ENCODE data around the gene RSRC1. TPM values are rescaled to one million over a fixed set of nuclear protein-coding genes. Genes with fewer than 3 reads are reported as not detected.
"Not testable (repeated sequence)": the region's sequence is repeated elsewhere in the genome, so short reads cannot be mapped to it uniquely, and the experiment has no call there.

The RSRC1 gene, protein sequence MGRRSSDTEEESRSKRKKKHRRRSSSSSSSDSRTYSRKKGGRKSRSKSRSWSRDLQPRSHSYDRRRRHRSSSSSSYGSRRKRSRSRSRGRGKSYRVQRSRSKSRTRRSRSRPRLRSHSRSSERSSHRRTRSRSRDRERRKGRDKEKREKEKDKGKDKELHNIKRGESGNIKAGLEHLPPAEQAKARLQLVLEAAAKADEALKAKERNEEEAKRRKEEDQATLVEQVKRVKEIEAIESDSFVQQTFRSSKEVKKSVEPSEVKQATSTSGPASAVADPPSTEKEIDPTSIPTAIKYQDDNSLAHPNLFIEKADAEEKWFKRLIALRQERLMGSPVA
- polyA plus RNA-seq (2013, experiment 1 of 2) = 24.3 TPM
- polyA plus RNA-seq (2013, experiment 2 of 2) = 24.5 TPM

DNA sequence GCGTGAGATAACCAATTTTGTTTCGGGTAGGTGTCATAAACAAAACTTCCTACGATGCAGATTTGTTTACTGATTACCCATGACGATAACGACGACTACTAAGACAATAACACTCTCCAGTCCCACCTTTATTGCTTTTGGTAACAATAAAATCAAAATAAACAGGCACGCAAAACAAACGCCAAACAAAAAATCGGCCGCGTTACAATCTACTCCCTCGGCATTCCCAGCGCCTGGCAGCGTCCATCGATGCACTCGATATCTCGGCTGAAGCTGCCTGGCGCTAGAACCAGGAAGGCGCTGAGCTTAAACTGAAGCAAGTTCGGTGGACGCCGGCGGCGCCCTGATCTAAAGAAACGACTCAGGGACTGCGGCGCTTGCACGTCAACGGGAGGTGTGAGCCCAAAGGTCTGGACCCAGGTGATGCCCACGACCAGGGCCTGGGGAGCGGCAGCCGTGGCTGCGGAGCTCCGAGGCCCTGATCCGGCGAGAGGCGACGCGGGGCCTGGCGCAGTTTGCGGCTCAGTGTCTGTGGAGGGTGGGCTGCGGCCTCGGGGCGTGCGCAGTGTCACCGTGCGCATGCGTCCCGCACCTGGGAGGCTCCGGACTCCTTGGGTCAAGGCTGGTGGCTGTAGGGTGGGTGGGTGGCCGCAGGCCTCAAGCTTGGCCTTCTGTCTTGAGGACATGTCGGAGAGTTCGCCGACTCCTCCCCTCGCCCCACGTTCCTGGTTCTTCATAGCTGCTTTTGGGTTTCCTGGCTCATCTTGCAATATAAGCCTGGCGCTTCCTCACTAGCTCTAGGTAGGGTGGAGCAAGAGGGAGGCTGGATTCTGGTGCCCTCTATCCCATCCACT is at the start of gene RSRC1:
Gene RSRC1, plus strand, starts transcription at position 286 of the 854 bp plus-strand sequence. CDS start 12,016 bp downstream, outside the sequence.
- Histone ChIP-seq H3K4me1 (ENCODE audit: insufficient read depth, low read length) (peaks cover 12% of the 10 kb centered on the region; the same call in 1 of the 2 replicates), H3K27ac (ENCODE audit: low read depth, low read length) (peak within 1 kb of the TSS; percentile 85), H3K27me3 (ENCODE audit: insufficient read depth, low read length) (peaks cover 46% of the 10 kb centered on the region), H3K9me3 (ENCODE audit: insufficient read depth, low read depth, low read length) (no peaks in the 10 kb centered on the region), H3K4me3 (ENCODE audit: low read length) (peak within 1 kb of the TSS; percentile 88), H3K36me3 (ENCODE audit: insufficient read depth, low read length) (no peaks in the 10 kb centered on the region), H3K9ac (ENCODE audit: low read depth, low read length) (peak within 1 kb of the TSS; percentile 88)
- under 1% methylated on average over 56 of the region's 57 CpGs for WGBS

DNA sequence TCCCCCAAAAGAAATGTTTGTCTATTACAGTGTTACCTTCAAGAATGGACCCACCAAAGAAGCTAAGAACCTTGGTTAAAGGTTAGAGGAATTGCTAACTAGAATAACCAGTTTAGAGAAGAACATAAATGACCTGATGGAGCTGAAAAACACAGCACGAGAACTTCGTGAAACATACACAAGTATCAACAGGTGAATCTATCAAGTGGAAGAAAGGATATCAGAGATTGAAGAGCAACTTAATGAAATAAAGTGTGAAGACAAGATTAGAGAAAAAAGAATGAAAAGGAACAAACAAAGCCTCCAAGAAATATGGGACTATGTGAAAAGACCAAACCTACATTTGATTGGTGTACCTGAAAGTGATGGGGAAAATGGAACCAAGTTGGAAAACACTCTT is 44.3 kb upstream of the RSRC1 start:
- not testable (repeated sequence) for H3K27me3 ChIP-seq (ENCODE audit: insufficient read depth, low read length); H3K4me3 ChIP-seq (ENCODE audit: low read length); H3K9ac ChIP-seq (ENCODE audit: low read depth, low read length); H3K4me1 ChIP-seq (ENCODE audit: insufficient read depth, low read length); H3K36me3 ChIP-seq (ENCODE audit: insufficient read depth, low read length); H3K9me3 ChIP-seq (ENCODE audit: insufficient read depth, low read depth, low read length); H3K27ac ChIP-seq (ENCODE audit: low read depth, low read length)
- 93% methylated on average over 2 of the region's 2 CpGs for WGBS

DNA sequence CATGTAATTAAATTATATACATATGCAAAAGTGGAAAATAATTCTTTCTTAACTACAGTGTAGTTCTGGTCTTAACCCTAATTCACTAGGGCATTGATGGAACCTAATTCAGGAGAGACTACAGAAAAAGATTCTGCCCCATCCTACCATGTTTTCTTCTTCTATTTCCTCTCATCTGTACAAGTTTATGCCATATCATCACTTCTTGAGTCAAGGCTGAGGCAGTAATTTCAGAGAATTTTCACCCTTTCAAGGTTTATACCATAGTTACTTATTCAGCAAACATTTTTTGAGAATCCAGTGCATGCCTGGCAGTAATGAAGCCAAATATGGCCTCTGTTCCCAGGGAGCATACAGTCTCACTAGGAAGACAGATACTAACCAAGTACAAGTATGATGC is 37.1 kb upstream of the RSRC1 start:
- H3K4me3 ChIP-seq (ENCODE audit: low read length) = no peak overlapping the region
- no peaks in the 10 kb centered on the region for H3K36me3 ChIP-seq (ENCODE audit: insufficient read depth, low read length)
- no peaks in the 10 kb centered on the region for H3K27me3 ChIP-seq (ENCODE audit: insufficient read depth, low read length)
- no peak overlapping the region for H3K27ac ChIP-seq (ENCODE audit: low read depth, low read length)
- H3K4me1 ChIP-seq (ENCODE audit: insufficient read depth, low read length) = no peaks in the 10 kb centered on the region
- no peak overlapping the region for H3K9ac ChIP-seq (ENCODE audit: low read depth, low read length)
- no peaks in the 10 kb centered on the region for H3K9me3 ChIP-seq (ENCODE audit: insufficient read depth, low read depth, low read length)

DNA sequence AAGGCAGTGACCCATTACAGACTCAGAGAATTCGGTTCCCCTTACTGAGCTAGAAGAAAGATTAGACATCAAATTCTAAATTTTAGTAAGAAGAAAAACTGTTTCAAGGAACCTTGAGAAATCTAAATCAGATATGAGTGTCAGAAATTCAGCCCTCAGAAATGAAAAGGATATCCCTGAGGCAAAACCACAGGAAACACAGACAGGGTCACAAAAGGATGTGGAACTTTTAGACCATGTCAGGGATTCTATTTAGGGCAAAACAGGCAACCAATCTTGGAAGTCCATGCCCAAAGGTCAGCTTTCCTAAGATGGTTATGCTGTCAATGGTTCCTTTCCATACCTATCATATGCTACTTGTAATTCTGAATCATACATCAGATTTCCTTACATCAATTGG is 35.3 kb upstream of the RSRC1 start:
- Histone ChIP-seq H3K4me1 (ENCODE audit: insufficient read depth, low read length) (no peaks in the 10 kb centered on the region), H3K9ac (ENCODE audit: low read depth, low read length) (no peak overlapping the region), H3K27ac (ENCODE audit: low read depth, low read length) (no peak overlapping the region), H3K4me3 (ENCODE audit: low read length) (no peak overlapping the region), H3K9me3 (ENCODE audit: insufficient read depth, low read depth, low read length) (no peaks in the 10 kb centered on the region), H3K36me3 (ENCODE audit: insufficient read depth, low read length) (no peaks in the 10 kb centered on the region), H3K27me3 (ENCODE audit: insufficient read depth, low read length) (no peaks in the 10 kb centered on the region)
- WGBS = no CpG with 5 or more reads among the region's 1 CpG

DNA sequence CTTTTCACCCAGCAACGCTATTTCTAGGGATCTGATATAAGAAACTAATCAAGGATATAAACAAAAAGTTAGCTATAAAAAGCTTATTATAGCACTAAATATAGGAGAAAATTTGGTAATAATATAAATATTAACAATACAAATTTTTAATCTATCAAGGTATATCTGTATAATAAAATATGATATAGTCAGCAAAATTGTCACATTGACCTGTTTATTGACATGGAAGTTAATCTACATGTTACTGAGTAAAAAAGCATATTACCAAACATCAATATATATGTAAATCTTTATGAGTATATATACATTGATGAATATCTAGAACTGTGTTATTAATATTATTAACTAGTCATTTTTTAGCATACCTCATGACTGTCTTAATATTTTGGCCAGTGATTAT is 30.3 kb upstream of the RSRC1 start:
- no peak overlapping the region for H3K27ac ChIP-seq (ENCODE audit: low read depth, low read length)
- H3K9me3 ChIP-seq (ENCODE audit: insufficient read depth, low read depth, low read length) = no peaks in the 10 kb centered on the region
- no peaks in the 10 kb centered on the region for H3K4me1 ChIP-seq (ENCODE audit: insufficient read depth, low read length)
- no CpG with 5 or more reads among the region's 1 CpG for WGBS
- no peak overlapping the region for H3K4me3 ChIP-seq (ENCODE audit: low read length)
- H3K36me3 ChIP-seq (ENCODE audit: insufficient read depth, low read length) = no peaks in the 10 kb centered on the region
- H3K27me3 ChIP-seq (ENCODE audit: insufficient read depth, low read length) = peaks cover 4% of the 10 kb centered on the region; the same call in 1 of the 2 replicates
- H3K9ac ChIP-seq (ENCODE audit: low read depth, low read length) = no peak overlapping the region

DNA sequence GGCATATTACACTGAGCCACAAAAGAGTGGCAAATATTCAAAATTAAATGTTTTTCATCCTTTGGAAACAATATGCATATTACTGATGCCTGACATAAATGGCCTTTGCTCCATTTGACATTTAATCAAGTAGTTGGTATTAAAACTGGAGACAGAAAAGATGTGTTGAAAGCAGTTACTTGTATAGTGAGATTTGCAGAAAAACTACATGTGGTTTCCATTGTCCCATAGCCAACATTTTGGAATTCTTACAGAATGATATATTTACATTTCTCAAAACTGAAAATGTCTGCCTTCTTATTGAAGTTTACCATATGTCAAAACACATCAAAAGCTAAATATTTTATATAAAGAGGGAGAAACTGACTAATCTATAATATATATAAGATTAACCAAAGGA is 25.2 kb upstream of the RSRC1 start:
- H3K27ac ChIP-seq (ENCODE audit: low read depth, low read length) = no peak overlapping the region
- H3K27me3 ChIP-seq (ENCODE audit: insufficient read depth, low read length) = peaks cover 4% of the 10 kb centered on the region; the same call in 1 of the 2 replicates
- no peaks in the 10 kb centered on the region for H3K4me1 ChIP-seq (ENCODE audit: insufficient read depth, low read length)
- no peaks in the 10 kb centered on the region for H3K36me3 ChIP-seq (ENCODE audit: insufficient read depth, low read length)
- H3K4me3 ChIP-seq (ENCODE audit: low read length) = no peak overlapping the region
- H3K9ac ChIP-seq (ENCODE audit: low read depth, low read length) = no peak overlapping the region
- no peaks in the 10 kb centered on the region for H3K9me3 ChIP-seq (ENCODE audit: insufficient read depth, low read depth, low read length)

DNA sequence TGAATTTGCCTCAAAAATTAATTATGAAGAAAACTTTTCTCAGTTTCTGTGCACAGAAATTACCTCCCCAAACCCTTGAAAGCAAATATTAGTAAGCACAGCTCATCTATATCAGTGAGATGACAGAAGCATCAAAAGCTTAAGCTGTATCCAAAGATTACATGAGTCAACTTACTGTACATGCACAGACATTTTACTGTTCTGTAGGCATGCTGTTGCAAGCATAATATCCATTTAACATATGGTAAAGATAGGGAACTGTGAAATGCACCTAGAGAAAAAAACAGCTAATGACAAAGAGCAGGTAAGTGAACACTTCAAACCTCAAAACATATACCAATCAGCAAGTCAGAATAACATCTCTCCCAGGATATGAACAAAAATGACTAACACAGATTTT is 24.5 kb upstream of the RSRC1 start:
- H3K9ac ChIP-seq (ENCODE audit: low read depth, low read length) = no peak overlapping the region
- H3K9me3 ChIP-seq (ENCODE audit: insufficient read depth, low read depth, low read length) = no peaks in the 10 kb centered on the region
- peaks cover 9% of the 10 kb centered on the region; the same call in 1 of the 2 replicates for H3K27me3 ChIP-seq (ENCODE audit: insufficient read depth, low read length)
- no peaks in the 10 kb centered on the region for H3K4me1 ChIP-seq (ENCODE audit: insufficient read depth, low read length)
- no peaks in the 10 kb centered on the region for H3K36me3 ChIP-seq (ENCODE audit: insufficient read depth, low read length)
- H3K27ac ChIP-seq (ENCODE audit: low read depth, low read length) = no peak overlapping the region
- H3K4me3 ChIP-seq (ENCODE audit: low read length) = no peak overlapping the region

DNA sequence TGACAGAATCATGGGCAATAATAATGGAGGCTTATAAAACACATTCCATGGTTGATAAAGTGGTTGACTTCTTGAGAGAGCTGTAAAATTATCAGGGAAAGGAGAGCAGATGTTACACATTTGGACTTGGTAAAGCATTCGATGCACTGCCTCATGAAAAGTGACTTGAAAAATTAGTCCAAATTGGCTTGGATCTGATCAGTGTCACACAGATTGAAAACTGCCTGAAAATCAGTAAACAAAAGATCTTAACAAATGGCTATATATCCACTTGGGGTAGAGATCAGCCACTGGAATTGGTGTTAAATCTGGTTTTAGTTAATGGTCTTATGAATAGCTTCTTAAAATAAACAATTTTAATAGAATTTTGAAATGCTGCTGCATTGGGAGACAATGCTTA is 24.0 kb upstream of the RSRC1 start:
- peaks cover 14% of the 10 kb centered on the region; the same call in 1 of the 2 replicates for H3K27me3 ChIP-seq (ENCODE audit: insufficient read depth, low read length)
- H3K9me3 ChIP-seq (ENCODE audit: insufficient read depth, low read depth, low read length) = no peaks in the 10 kb centered on the region
- H3K4me1 ChIP-seq (ENCODE audit: insufficient read depth, low read length) = no peaks in the 10 kb centered on the region
- no peaks in the 10 kb centered on the region for H3K36me3 ChIP-seq (ENCODE audit: insufficient read depth, low read length)
- no peak overlapping the region for H3K9ac ChIP-seq (ENCODE audit: low read depth, low read length)
- no peak overlapping the region for H3K27ac ChIP-seq (ENCODE audit: low read depth, low read length)
- WGBS = 91% methylated on average over 1 of the region's 1 CpG
- no peak overlapping the region for H3K4me3 ChIP-seq (ENCODE audit: low read length)

DNA sequence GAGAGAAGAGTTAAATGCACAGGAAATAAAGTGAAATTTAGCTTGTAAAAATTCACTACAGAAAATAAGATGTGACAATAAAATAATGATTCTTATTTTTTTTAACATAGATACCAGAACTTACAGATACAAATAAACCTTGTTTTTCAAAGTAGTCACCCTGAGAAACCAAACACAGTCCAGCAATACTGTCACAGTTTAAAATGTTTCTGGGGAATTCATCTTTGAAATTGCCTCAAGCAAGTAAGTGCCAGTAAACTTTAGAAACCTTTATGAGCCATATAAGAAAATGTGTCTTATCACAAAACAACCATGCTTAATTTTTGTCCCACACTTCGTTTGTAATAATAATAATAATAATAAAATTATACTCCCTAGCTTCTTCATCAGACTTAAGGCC is 23.5 kb upstream of the RSRC1 start:
- Histone ChIP-seq H3K4me3 (ENCODE audit: low read length) (no peak overlapping the region), H3K9me3 (ENCODE audit: insufficient read depth, low read depth, low read length) (no peaks in the 10 kb centered on the region), H3K9ac (ENCODE audit: low read depth, low read length) (no peak overlapping the region), H3K27ac (ENCODE audit: low read depth, low read length) (no peak overlapping the region), H3K4me1 (ENCODE audit: insufficient read depth, low read length) (no peaks in the 10 kb centered on the region), H3K27me3 (ENCODE audit: insufficient read depth, low read length) (peaks cover 19% of the 10 kb centered on the region; the same call in 1 of the 2 replicates), H3K36me3 (ENCODE audit: insufficient read depth, low read length) (no peaks in the 10 kb centered on the region)
- no CpG with 5 or more reads among the region's 1 CpG for WGBS

DNA sequence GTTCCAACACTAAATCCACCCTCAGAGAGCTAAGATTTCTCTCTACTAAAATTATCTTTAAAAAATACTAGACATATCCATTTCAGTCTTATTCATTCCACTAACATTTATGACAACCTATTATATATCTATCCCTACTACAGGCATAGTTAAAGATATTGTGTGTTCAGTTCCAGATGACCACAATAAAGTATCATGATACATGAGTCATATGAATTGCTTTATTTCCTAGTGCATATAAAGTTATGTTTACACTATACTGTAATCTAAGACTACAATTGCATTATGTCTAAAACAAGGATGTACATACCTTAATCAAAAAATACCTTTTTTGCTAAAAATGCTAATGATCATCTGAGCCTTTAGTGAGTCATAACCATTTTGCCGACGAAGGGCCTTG is 23.1 kb upstream of the RSRC1 start:
- H3K27ac ChIP-seq (ENCODE audit: low read depth, low read length) = no peak overlapping the region
- H3K27me3 ChIP-seq (ENCODE audit: insufficient read depth, low read length) = peaks cover 22% of the 10 kb centered on the region
- no peaks in the 10 kb centered on the region for H3K4me1 ChIP-seq (ENCODE audit: insufficient read depth, low read length)
- H3K36me3 ChIP-seq (ENCODE audit: insufficient read depth, low read length) = no peaks in the 10 kb centered on the region
- no peaks in the 10 kb centered on the region for H3K9me3 ChIP-seq (ENCODE audit: insufficient read depth, low read depth, low read length)
- 86% methylated on average over 2 of the region's 2 CpGs for WGBS
- H3K9ac ChIP-seq (ENCODE audit: low read depth, low read length) = no peak overlapping the region
- no peak overlapping the region for H3K4me3 ChIP-seq (ENCODE audit: low read length)

DNA sequence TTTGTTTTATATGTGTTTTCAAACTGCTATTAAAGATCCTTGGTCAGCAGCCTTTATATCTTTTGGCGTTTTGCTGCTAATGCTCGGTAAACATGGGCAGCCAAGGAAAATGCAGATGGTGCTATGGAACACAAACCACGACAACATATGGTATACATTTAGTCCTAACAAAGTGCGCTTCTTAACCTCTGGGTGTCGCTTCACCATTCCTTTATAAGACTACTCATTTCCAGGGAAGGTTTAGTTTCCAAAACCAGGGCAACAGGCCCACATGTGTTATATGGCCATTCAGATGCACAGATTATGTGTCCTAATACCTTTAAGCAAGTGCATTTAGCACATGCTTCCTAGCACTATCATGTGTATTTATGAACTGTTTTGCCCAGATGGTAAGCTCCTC is 18.4 kb upstream of the RSRC1 start:
- Histone ChIP-seq H3K4me1 (ENCODE audit: insufficient read depth, low read length) (no peaks in the 10 kb centered on the region; the same call in 1 of the 2 replicates), H3K4me3 (ENCODE audit: low read length) (no peak overlapping the region), H3K9me3 (ENCODE audit: insufficient read depth, low read depth, low read length) (no peaks in the 10 kb centered on the region), H3K36me3 (ENCODE audit: insufficient read depth, low read length) (no peaks in the 10 kb centered on the region), H3K27ac (ENCODE audit: low read depth, low read length) (no peak overlapping the region), H3K9ac (ENCODE audit: low read depth, low read length) (no peak overlapping the region), H3K27me3 (ENCODE audit: insufficient read depth, low read length) (peaks cover 68% of the 10 kb centered on the region)
- 24% methylated on average over 5 of the region's 5 CpGs for WGBS

Data from HUES64 (cell line).